CD4-positive, CD25-positive, alpha-beta regulatory T cell (primary cell): ENCODE results near the gene SHMT1. TPM values are rescaled to one million over a fixed set of nuclear protein-coding genes. Genes with fewer than 3 reads are reported as not detected.
"Not testable (repeated sequence)": the region's sequence is repeated elsewhere in the genome, so short reads cannot be mapped to it uniquely, and the experiment has no call there.

ENCODE experiments used
- ATAC-seq, 2 donors: fragments of 150-1000 bp; cut with Tn5 transposase; one replicate each; pipeline ENCODE4 v1.10.0; 2021; ENCODE audit warnings: low read depth in 2 of 2, moderate number of reproducible peaks in 2 of 2, moderate library complexity in 1 of 2
- DNase-seq, 3 donors: peaks; one replicate each; pipeline versions ENCODE4 v3.0.0 to v3.0.0-alpha.2; 2012 to 2022; ENCODE audit warnings: mixed read lengths in 1 of 3
- H3K27ac ChIP-seq: one replicate; pipeline ENCODE4 v1.7.0; 2013; ENCODE audit warnings: mild to moderate bottlenecking, low read length; ENCODE audit not compliant: insufficient read depth, poor library complexity, severe bottlenecking
- H3K27me3 ChIP-seq: one replicate; pipeline ENCODE4 v1.7.0; 2013; ENCODE audit warnings: low read length; ENCODE audit not compliant: control insufficient read depth, insufficient read depth
- H3K36me3 ChIP-seq: one replicate; pipeline ENCODE4 v1.7.0; 2013; ENCODE audit warnings: mild to moderate bottlenecking, low read length, moderate library complexity; ENCODE audit not compliant: control insufficient read depth, insufficient read depth
- H3K4me1 ChIP-seq: 2 replicates; pipeline ENCODE4 v1.7.0; 2013; ENCODE audit warnings: mild to moderate bottlenecking, low read length; ENCODE audit not compliant: insufficient read depth, control insufficient read depth, poor library complexity, severe bottlenecking
- H3K4me3 ChIP-seq: one replicate; pipeline ENCODE4 v1.7.0; 2013; ENCODE audit warnings: low read depth, mild to moderate bottlenecking, low read length, moderate library complexity
- H3K9me3 ChIP-seq, 2 experiments: 1 replicate in 1 of 2; 2 replicates in 1 of 2; pipeline ENCODE4 v1.7.0; 2013; ENCODE audit warnings: low read length in 2 of 2, mild to moderate bottlenecking in 1 of 2, moderate library complexity in 1 of 2; ENCODE audit not compliant: control insufficient read depth in 2 of 2
- H3K27ac Mint-ChIP-seq, 3 donors: one replicate each; pipeline ENCODE4 v1.8.0; 2020 to 2022; ENCODE audit warnings: mild to moderate bottlenecking in 3 of 3, mixed read lengths in 3 of 3, moderate library complexity in 2 of 3
- H3K27me3 Mint-ChIP-seq: one replicate; pipeline ENCODE4 v1.8.0; 2022; ENCODE audit warnings: mild to moderate bottlenecking, mixed read lengths
- H3K36me3 Mint-ChIP-seq: one replicate; pipeline ENCODE4 v1.8.0; 2020; ENCODE audit warnings: mixed read lengths
- H3K4me1 Mint-ChIP-seq, 4 donors: one replicate each; pipeline ENCODE4 v1.8.0; 2020 to 2022; ENCODE audit warnings: mixed read lengths in 4 of 4, mild to moderate bottlenecking in 1 of 4
- H3K4me3 Mint-ChIP-seq, 4 donors: one replicate each; pipeline ENCODE4 v1.8.0; 2020 to 2022; ENCODE audit warnings: mild to moderate bottlenecking in 4 of 4, mixed read lengths in 4 of 4, moderate library complexity in 3 of 4
- H3K9me3 Mint-ChIP-seq, 7 donors: one replicate each; pipeline ENCODE4 v1.8.0; 2020 to 2022; ENCODE audit warnings: mixed read lengths in 7 of 7, mild to moderate bottlenecking in 3 of 7, moderate library complexity in 2 of 7
- polyA plus RNA-seq, 4 donors: library from polyadenylated mRNA; unstranded; fragments of 300-500 nt; fragmentation: Illumina TruSeq; gene quantifications; one replicate each; pipeline ENCODE4 v1.2.3, GENCODE V29; 2021
- total RNA-seq: library from RNA; stranded (reverse); gene quantifications from one replicate; pipeline ENCODE4 v1.2.3, GENCODE V29; 2022

The SHMT1 gene
- total RNA-seq (19.0 TPM), polyA plus RNA-seq (10 to 100 TPM; 31.5 to 44.7 (median 35.9) TPM)

GRCh38 chr17:18363101-18364049 lies at the start of gene SHMT1:
Gene SHMT1, minus strand, starts transcription at chr17:18363550. Its CDS starts 7,569 bp downstream, at chr17:18355981.
- Histone ChIP-seq H3K4me1 (peaks cover 17% of the 10 kb centered on the region), H3K9me3 (no peaks in the 10 kb centered on the region), H3K27me3 (no peaks in the 10 kb centered on the region), H3K36me3 (no peaks in the 10 kb centered on the region), H3K27ac (peak within 1 kb of the TSS; percentile 63), H3K4me3 (peak within 1 kb of the TSS; percentile 82)
- no peaks in the 10 kb centered on the region for H3K27me3 Mint-ChIP-seq
- peaks cover 0 to 23% (median 12%) of the 10 kb centered on the region in 4 donors for H3K4me1 Mint-ChIP-seq
- no peaks in the 10 kb centered on the region for H3K9me3 Mint-ChIP-seq
- H3K4me3 Mint-ChIP-seq: peak within 1 kb of the TSS; percentile 87 to 97 (median 92)
- H3K27ac Mint-ChIP-seq: peak within 1 kb of the TSS; percentile 43 to 95 (median 86)
- no peaks in the 10 kb centered on the region for H3K36me3 Mint-ChIP-seq
- peak; percentile 100 for ATAC-seq
- DNase-seq: peak; percentile 88 to 95 (median 90)

DNA sequence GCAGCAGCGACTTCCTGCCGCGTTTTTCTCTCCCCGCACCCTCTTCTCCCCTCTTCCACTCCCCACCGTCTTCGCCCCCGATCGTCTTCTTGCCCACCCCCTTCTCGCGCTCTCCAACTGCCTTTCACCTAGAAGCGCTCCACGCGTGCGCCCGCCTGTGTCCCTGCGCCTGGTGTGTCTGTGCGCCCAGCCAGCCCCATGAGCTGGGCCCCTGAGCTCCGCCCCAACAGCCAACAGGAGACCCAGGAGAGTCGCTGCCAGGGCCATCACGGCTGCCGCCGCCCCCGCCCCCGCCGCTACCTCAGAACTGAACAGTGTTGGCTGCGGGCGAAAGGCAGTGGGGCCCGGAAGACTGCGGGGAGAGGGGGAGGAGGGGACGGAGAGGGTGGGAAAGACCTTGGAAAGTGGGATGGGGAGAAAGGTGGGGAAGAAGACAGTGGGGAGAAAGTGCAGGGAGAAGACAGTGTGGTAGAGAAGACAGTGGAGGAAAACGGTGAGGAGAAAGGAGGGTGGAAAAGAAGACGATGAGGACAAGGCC lies 48.7 kb upstream of the SHMT1 start:
- not testable (repeated sequence) for H3K27ac Mint-ChIP-seq, H3K36me3 Mint-ChIP-seq, H3K27me3 ChIP-seq, DNase-seq, H3K4me1 ChIP-seq, H3K9me3 Mint-ChIP-seq, H3K4me3 ChIP-seq, H3K9me3 ChIP-seq, H3K27me3 Mint-ChIP-seq, H3K4me3 Mint-ChIP-seq, H3K36me3 ChIP-seq
- ATAC-seq: peak; percentile 96 to 97
- H3K27ac ChIP-seq: peak overlapping the region; percentile 41
- peaks cover 10 to 27% (median 13%) of the 10 kb centered on the region in 4 donors for H3K4me1 Mint-ChIP-seq

GRCh38 chr17:18411377-18411864 lies 48.1 kb upstream of the SHMT1 start:
- H3K9me3 Mint-ChIP-seq, H3K4me1 ChIP-seq, H3K36me3 ChIP-seq, H3K27me3 Mint-ChIP-seq, H3K9me3 ChIP-seq, H3K27me3 ChIP-seq, H3K36me3 Mint-ChIP-seq: not testable (repeated sequence)
- ATAC-seq (peak; percentile 23 to 28), DNase-seq (peak in 2 of 3 donors; percentile 15 to 23)
- Mint-ChIP-seq H3K4me3 (peak overlapping the region; percentile 82 to 98 (median 92)), H3K27ac (peak overlapping the region; percentile 54 to 95 (median 95)), H3K4me1 (peaks cover 10 to 27% (median 13%) of the 10 kb centered on the region in 4 donors)
- Histone ChIP-seq H3K27ac (peak overlapping the region; percentile 41), H3K4me3 (peak overlapping the region; percentile 59)

DNA sequence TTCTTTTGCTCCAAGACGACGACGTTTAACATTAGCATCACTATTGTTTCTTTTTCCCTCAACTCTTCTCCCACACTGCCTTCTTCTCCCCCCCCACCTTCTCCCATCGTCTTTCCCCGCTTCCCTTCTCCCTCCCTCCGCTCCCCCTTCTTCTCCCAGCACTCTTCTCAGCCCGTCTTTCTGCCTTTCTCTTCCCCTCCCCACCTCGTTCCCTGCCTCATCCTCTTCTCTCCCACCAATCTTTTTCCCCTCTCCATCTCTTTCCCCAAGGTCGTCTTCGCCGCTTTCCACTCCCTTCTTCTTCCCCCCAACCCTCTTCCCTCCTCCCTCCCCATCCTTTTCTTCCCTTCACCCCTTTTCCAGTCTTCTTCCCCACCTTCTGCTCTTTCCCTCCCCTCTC lies 47.4 kb upstream of the SHMT1 start:
- Histone ChIP-seq H3K4me3 (peak overlapping the region; percentile 44), H3K27ac (peak overlapping the region; percentile 14)
- peak overlapping the region in 1 of 3 donors; percentile 95 for H3K27ac Mint-ChIP-seq
- peak overlapping the region; percentile 38 to 86 (median 82) for H3K4me3 Mint-ChIP-seq
- not testable (repeated sequence) for H3K4me1 ChIP-seq, H3K27me3 Mint-ChIP-seq, H3K36me3 ChIP-seq, H3K9me3 ChIP-seq, H3K9me3 Mint-ChIP-seq, DNase-seq, H3K27me3 ChIP-seq, ATAC-seq, H3K36me3 Mint-ChIP-seq
- peaks cover 10 to 27% (median 13%) of the 10 kb centered on the region in 4 donors for H3K4me1 Mint-ChIP-seq

GRCh38 chr17:18409321-18409720 lies 46.0 kb upstream of the SHMT1 start:
- not testable (repeated sequence) for DNase-seq, H3K27ac ChIP-seq, H3K27me3 Mint-ChIP-seq, H3K36me3 ChIP-seq, H3K27me3 ChIP-seq, H3K9me3 Mint-ChIP-seq, H3K36me3 Mint-ChIP-seq, H3K9me3 ChIP-seq, H3K4me1 ChIP-seq, ATAC-seq, H3K4me3 ChIP-seq
- H3K4me1 Mint-ChIP-seq: peaks cover 10 to 27% (median 13%) of the 10 kb centered on the region in 4 donors
- H3K4me3 Mint-ChIP-seq: peak overlapping the region; percentile 18 to 69 (median 50)
- H3K27ac Mint-ChIP-seq: peak overlapping the region in 2 of 3 donors; percentile 23 to 83

DNA sequence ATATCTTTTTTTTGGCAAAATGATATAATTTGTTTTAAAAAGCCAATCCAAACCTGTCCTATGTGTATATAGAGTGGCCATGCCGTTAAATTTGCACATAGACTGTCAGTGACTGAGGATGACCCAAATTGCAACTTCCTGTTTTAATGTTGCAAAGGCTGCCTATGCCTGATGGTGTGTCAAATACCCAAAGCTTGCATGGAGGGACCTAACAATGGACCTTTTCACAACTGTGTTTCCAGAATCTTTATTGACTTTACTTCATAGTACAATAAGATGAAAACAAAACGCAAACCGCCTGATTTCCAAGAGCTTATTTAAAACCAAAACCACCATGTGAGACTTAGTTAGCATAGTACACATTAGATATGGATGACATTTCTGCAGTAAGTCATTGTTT lies 45.6 kb upstream of the SHMT1 start:
- H3K4me1 ChIP-seq, H3K9me3 ChIP-seq, H3K27me3 Mint-ChIP-seq, H3K36me3 Mint-ChIP-seq, H3K9me3 Mint-ChIP-seq, H3K27me3 ChIP-seq, H3K27ac ChIP-seq, ATAC-seq, H3K4me3 ChIP-seq, H3K36me3 ChIP-seq: not testable (repeated sequence)
- Mint-ChIP-seq H3K27ac (peak overlapping the region in 2 of 3 donors; percentile 23 to 83), H3K4me1 (peaks cover 10 to 27% (median 13%) of the 10 kb centered on the region in 4 donors), H3K4me3 (peak overlapping the region; percentile 6 to 69 (median 40))
- peak in 1 of 3 donors; percentile 14 for DNase-seq

- not testable (repeated sequence) for H3K36me3 ChIP-seq, H3K4me1 ChIP-seq, H3K36me3 Mint-ChIP-seq, H3K4me1 Mint-ChIP-seq, H3K27ac Mint-ChIP-seq, H3K27me3 ChIP-seq, H3K4me3 ChIP-seq, H3K27me3 Mint-ChIP-seq, H3K9me3 Mint-ChIP-seq, H3K27ac ChIP-seq, H3K4me3 Mint-ChIP-seq, H3K9me3 ChIP-seq, ATAC-seq, DNase-seq
These were observed 40.3 kb upstream of the SHMT1 start for GRCh38 chr17:18403604-18404003.
